ENCODE results near the gene TPPP2. TPM values are rescaled to one million over a fixed set of nuclear protein-coding genes. Genes with fewer than 3 reads are reported as not detected.

The TPPP2 gene
- total and polyA plus RNA-seq, 9 of the 15 experiments (the other 6 are each of a cell fraction or from before 2014, with no cell fraction given) = 0.18 TPM; not detected in 8

DNA sequence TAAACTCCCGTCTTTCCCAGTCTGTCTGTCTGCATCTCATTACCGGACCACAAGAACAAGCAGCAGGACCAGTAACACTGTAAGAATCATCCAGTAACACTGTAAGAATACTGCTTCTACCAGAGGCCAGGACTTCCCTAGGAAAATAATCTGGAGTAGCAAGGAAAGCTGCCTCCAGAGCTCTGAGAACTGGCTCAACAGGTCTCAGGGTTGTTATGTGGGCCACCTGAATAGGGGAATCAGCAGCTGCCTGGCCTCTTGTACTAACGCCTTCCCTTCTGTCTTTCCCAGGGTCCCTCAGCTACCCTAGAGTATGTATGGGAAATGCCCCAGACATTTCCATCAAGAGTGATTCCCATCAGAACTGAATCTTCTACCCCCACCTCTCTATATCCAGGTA is 31.9 kb upstream of the TPPP2 start:
- in situ Hi-C loops (cut with MboI) = no loop called here
- Histone ChIP-seq H3K27ac (ENCODE audit: extremely low read depth, low read depth, low read length) (no peak overlapping the region), H3K9me3 (replicated peaks; ENCODE audit: control insufficient read depth, insufficient read depth, low read depth, low read length) (no peaks in the 10 kb centered on the region), H3K4me3 (no peak overlapping the region), H3K9ac (ENCODE audit: insufficient read depth in 1 of 2, low read depth in 2 of 2, low read length in 2 of 2) (no peak overlapping the region), H2AFZ (ENCODE audit: low read depth, low read length) (no peak overlapping the region), H3K79me2 (ENCODE audit: control insufficient read depth, insufficient read depth, low read length) (no peaks in the 10 kb centered on the region), H3K36me3 (ENCODE audit: control insufficient read depth, insufficient read depth, low read length) (peaks cover 34% of the 10 kb centered on the region), H4K20me1 (replicated peaks; ENCODE audit: control insufficient read depth, insufficient read depth, low read length) (no peaks in the 10 kb centered on the region), H3K4me1 (replicated peaks in 1 of 2; ENCODE audit: control insufficient read depth in 2 of 2, insufficient read depth in 2 of 2, low read length in 2 of 2) (peaks cover 5 to 13% of the 10 kb centered on the region in 2 experiments; a peak in 3 of 5 replicates), H3K9me1 (ENCODE audit: control insufficient read depth, insufficient read depth, low read length) (no peaks in the 10 kb centered on the region), H3K4me2 (ENCODE audit: insufficient read depth, low read length) (no peak overlapping the region), H3K27me3 (ENCODE audit: control insufficient read depth in 2 of 2, insufficient read depth in 2 of 2, low read length in 2 of 2) (no peaks in the 10 kb centered on the region)
- WGBS (ENCODE audit: insufficient coverage, low coverage, missing lambda C conversion rate) = 52% methylated on average over 3 of the region's 3 CpGs
- DNase-seq (ENCODE audit: extremely low read depth in 1 of 4, low spot score in 3 of 4) (no peak), FAIRE-seq (no peak), ATAC-seq (no peak)
- intact Hi-C loops (cut with micrococcal nuclease) = no loop called here
- POLR2A ChIA-PET = interaction anchor here (0.8 to 1.0 kb wide), 4 partner anchors 16 to 111 kb away, joined by 3 read pairs; no protein-coding TSS in a partner anchor
- CTCF ChIA-PET (ENCODE audit: low intra/inter-chr PET ratio) = no interaction called here
- BruUV-seq (replicated peaks) = no TSS peak
- TF ChIP-seq, protein P1, sequence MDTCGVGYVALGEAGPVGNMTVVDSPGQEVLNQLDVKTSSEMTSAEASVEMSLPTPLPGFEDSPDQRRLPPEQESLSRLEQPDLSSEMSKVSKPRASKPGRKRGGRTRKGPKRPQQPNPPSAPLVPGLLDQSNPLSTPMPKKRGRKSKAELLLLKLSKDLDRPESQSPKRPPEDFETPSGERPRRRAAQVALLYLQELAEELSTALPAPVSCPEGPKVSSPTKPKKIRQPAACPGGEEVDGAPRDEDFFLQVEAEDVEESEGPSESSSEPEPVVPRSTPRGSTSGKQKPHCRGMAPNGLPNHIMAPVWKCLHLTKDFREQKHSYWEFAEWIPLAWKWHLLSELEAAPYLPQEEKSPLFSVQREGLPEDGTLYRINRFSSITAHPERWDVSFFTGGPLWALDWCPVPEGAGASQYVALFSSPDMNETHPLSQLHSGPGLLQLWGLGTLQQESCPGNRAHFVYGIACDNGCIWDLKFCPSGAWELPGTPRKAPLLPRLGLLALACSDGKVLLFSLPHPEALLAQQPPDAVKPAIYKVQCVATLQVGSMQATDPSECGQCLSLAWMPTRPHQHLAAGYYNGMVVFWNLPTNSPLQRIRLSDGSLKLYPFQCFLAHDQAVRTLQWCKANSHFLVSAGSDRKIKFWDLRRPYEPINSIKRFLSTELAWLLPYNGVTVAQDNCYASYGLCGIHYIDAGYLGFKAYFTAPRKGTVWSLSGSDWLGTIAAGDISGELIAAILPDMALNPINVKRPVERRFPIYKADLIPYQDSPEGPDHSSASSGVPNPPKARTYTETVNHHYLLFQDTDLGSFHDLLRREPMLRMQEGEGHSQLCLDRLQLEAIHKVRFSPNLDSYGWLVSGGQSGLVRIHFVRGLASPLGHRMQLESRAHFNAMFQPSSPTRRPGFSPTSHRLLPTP (IDR thresholded peaks at IDR 0.05; ENCODE audit: borderline replicate concordance, extremely low read depth, insufficient read length) = no peak
- TF ChIP-seq SETDB1 (IDR thresholded peaks at IDR 0.05; ENCODE audit: low read length) (no peak), MTA2 (IDR thresholded peaks at IDR 0.05; ENCODE audit: low read depth) (no peak), CHD7 (IDR thresholded peaks at IDR 0.05; ENCODE audit: low read depth, low read length) (no peak)

All from K562 (cell line).